K562 (cell line): Measurements from ENCODE around the gene CFAP97D1. TPM values are rescaled to one million over a fixed set of nuclear protein-coding genes. Genes with fewer than 3 reads are reported as not detected.

Experiments
- ATAC-seq: fragments of 200-7000 bp; cut with Tn5 transposase; 3 replicates; pipeline ENCODE4 v1.9.1; 2020; ENCODE audit warnings: moderate library complexity
- BruUV-seq: library from RNA; stranded (reverse); fragments of 400-500 nt; replicated peaks from 2 replicates; lab custom pipeline; 2021; lab: Mats Ljungman, UMichigan
- CTCF ChIA-PET: fragments of 300-600 bp; formaldehyde crosslinking; extraction: SDS; loops from one replicate; lab custom pipeline; 2021; ENCODE audit warnings: low intra/inter-chr PET ratio; lab: Yijun Ruan, JAX
- POLR2A ChIA-PET: fragments of 300-600, 350-650 bp; sonication (Branson Sonifier 250); formaldehyde crosslinking; extraction: SDS; loops from one replicate; lab custom pipeline; 2021; ENCODE audit warnings: antibody characterized with exemption, inconsistent platforms; lab: Yijun Ruan, JAX
- DNase-seq, 4 experiments: peaks; one replicate each; pipeline versions ENCODE4 v3.0.0 to v3.0.0-alpha.2; 2011 to 2018; ENCODE audit warnings: low spot score in 3 of 4, mixed read lengths in 3 of 4; ENCODE audit errors: extremely low read depth in 1 of 4
- FAIRE-seq: peaks from 2 replicates; lab custom pipeline; 2011; peaks lifted over from hg19 to GRCh38; lab: Jason Lieb, UNC
- H2AFZ ChIP-seq: 2 replicates; pipeline ENCODE4 v1.6.0; 2011; ENCODE audit warnings: low read depth, low read length, control low read depth, inconsistent platforms
- H3K27ac ChIP-seq: fragments of 200-600 bp; 3 replicates; pipeline ENCODE4 v1.8.0; 2011; ENCODE audit warnings: low read depth, mild to moderate bottlenecking, control low read depth, inconsistent platforms, low read length, moderate library complexity, mixed read lengths; ENCODE audit errors: extremely low read depth
- H3K27me3 ChIP-seq, 2 experiments: fragments of 300-600 bp in 1 of 2; 2 replicates in 1 of 2; 3 replicates in 1 of 2; pipeline versions ENCODE4 v1.6.0 to v1.8.0; 2011; ENCODE audit warnings: inconsistent platforms in 2 of 2, low read length in 2 of 2, mild to moderate bottlenecking in 1 of 2, mixed read lengths in 1 of 2, moderate library complexity in 1 of 2; ENCODE audit not compliant: control insufficient read depth in 2 of 2, insufficient read depth in 2 of 2
- H3K36me3 ChIP-seq: fragments of 300-600 bp; 3 replicates; pipeline ENCODE4 v1.8.0; 2011; ENCODE audit warnings: mild to moderate bottlenecking, low read length, inconsistent platforms; ENCODE audit not compliant: control insufficient read depth, insufficient read depth
- H3K4me1 ChIP-seq, 2 experiments: fragments of 200-600 bp in 1 of 2; replicated peaks in 1 of 2; 2 replicates in 1 of 2; 3 replicates in 1 of 2; pipeline versions ENCODE4 v1.5.1 to v1.8.0; 2011; ENCODE audit warnings: inconsistent platforms in 2 of 2, low read length in 2 of 2, mild to moderate bottlenecking in 1 of 2, mixed read lengths in 1 of 2, moderate library complexity in 1 of 2; ENCODE audit not compliant: control insufficient read depth in 2 of 2, insufficient read depth in 2 of 2
- H3K4me2 ChIP-seq: 2 replicates; pipeline ENCODE4 v1.6.1; 2011; ENCODE audit warnings: low read length, control low read depth, inconsistent platforms, mixed read lengths; ENCODE audit not compliant: insufficient read depth
- H3K4me3 ChIP-seq: fragments of 200-600 bp; sonication (generic), shearing (Covaris generic); 2 replicates; pipeline ENCODE4 v1.5.1; 2016; ENCODE audit warnings: control low read depth, inconsistent platforms
- H3K79me2 ChIP-seq: fragments of 200-600 bp; 3 replicates; pipeline ENCODE4 v1.8.0; 2011; ENCODE audit warnings: low read length, inconsistent platforms; ENCODE audit not compliant: control insufficient read depth, insufficient read depth
- H3K9ac ChIP-seq, 2 experiments: 2 replicates each; pipeline versions ENCODE4 v1.6.0 to v1.6.1; 2011; ENCODE audit warnings: low read depth in 2 of 2, low read length in 2 of 2, control low read depth in 1 of 2, inconsistent platforms in 1 of 2, mild to moderate bottlenecking in 1 of 2, mixed read lengths in 1 of 2; ENCODE audit not compliant: insufficient read depth in 1 of 2
- H3K9me1 ChIP-seq: one replicate; pipeline ENCODE4 v1.6.0; 2011; ENCODE audit warnings: inconsistent platforms, mild to moderate bottlenecking, low read length, moderate library complexity; ENCODE audit not compliant: control insufficient read depth, insufficient read depth
- H3K9me3 ChIP-seq: replicated peaks from 2 replicates; pipeline ENCODE4 v1.5.1; 2011; ENCODE audit warnings: low read depth, low read length, inconsistent platforms; ENCODE audit not compliant: control insufficient read depth, insufficient read depth
- H4K20me1 ChIP-seq: replicated peaks from 2 replicates; pipeline ENCODE4 v1.6.1; 2011; ENCODE audit warnings: low read length, inconsistent platforms, mixed read lengths; ENCODE audit not compliant: control insufficient read depth, insufficient read depth
- CTCF ChIP-seq, 3 experiments: IDR thresholded peaks in 2 of 3; conservative IDR thresholded peaks in 1 of 3; 2 replicates each; pipeline ENCODE4 v1.5.1; 2011 to 2012; ENCODE audit warnings: low read length in 3 of 3, mild to moderate bottlenecking in 3 of 3, control low read depth in 2 of 3, improper control_type of control experiment in 1 of 3, inconsistent platforms in 1 of 3, low read depth in 1 of 3, mixed read lengths in 1 of 3, moderate library complexity in 1 of 3; ENCODE audit not compliant: insufficient read depth in 2 of 3
- GABPA ChIP-seq: fragments of 200-800 bp; sonication (Bioruptor generic); conservative IDR thresholded peaks from 2 replicates; pipeline ENCODE4 v1.6.1; 2016; ENCODE audit warnings: low read depth, missing genetic modification characterization, missing compliant biosample characterization
- NRF1 ChIP-seq, 2 experiments: fragments of 450-650 bp; IDR thresholded peaks in 1 of 2; conservative IDR thresholded peaks in 1 of 2; 2 replicates each; pipeline ENCODE4 v1.6.1; 2014; ENCODE audit warnings: mild to moderate bottlenecking in 2 of 2
- RAD21 ChIP-seq, 2 experiments: fragments of 250-450 bp in 1 of 2; fragments of 450-650 bp in 1 of 2; sonication (Bioruptor Pico) in 1 of 2; formaldehyde crosslinking in 1 of 2; IDR thresholded peaks in 1 of 2; conservative IDR thresholded peaks in 1 of 2; 2 replicates each; pipeline versions ENCODE4 v1.4.0 to v1.8.0; 2020 to 2022; ENCODE audit warnings: mild to moderate bottlenecking in 2 of 2, moderate library complexity in 1 of 2
- TARDBP ChIP-seq: fragments of 450-650 bp; IDR thresholded peaks from 2 replicates; pipeline ENCODE4 v1.6.1; 2016
- ZFP91 ChIP-seq: sonication (generic); formaldehyde crosslinking; IDR thresholded peaks from 2 replicates; pipeline ENCODE4 v1.8.0; 2022; ENCODE audit warnings: mild to moderate bottlenecking, missing genetic modification reagents
- WGBS: fragments of 100-300 bp; shearing (Covaris generic); methylation state at CpG from one replicate; pipeline ENCODE4 v1.1.6; 2016; ENCODE audit warnings: low coverage, mixed read lengths; ENCODE audit not compliant: insufficient coverage; ENCODE audit errors: missing lambda C conversion rate; 5-methylcytosine and 5-hydroxymethylcytosine counted together
- in situ Hi-C: fragments of 300-500 bp; cut with MboI; formaldehyde crosslinking; loops from 4 replicates; pipeline ENCODE4 v1.15.0; 2018; ENCODE audit warnings: inconsistent platforms, mixed read lengths
- intact Hi-C: fragments of 100-400 bp; cut with micrococcal nuclease; formaldehyde crosslinking; loops from 2 replicates; pipeline ENCODE4 v1.14.2; 2022
- polyA plus RNA-seq, 8 experiments: library from polyadenylated mRNA; depleted of rRNA in 4 of 8; stranded (reverse) in 5 of 8; unstranded in 3 of 8; fragments of >200 nt; fragmentation: Nextera tagmentation in 2 of 8; fragmentation: Illumina TruSeq in 1 of 8; extraction: Ambion mirVana in 2 of 8; extraction: Trizol in 1 of 8; gene quantifications; 2 replicates each; pipeline versions ENCODE4 v1.2.1 to v1.2.3, GENCODE V29; 2011 to 2014; ENCODE audit warnings: inconsistent platforms in 1 of 8, missing spikeins in 1 of 8
- total RNA-seq, 7 experiments: library from RNA; depleted of rRNA in 6 of 7; stranded (reverse); fragments of >200 nt in 6 of 7; fragmentation: Illumina TruSeq in 2 of 7; extraction: Trizol in 2 of 7; gene quantifications; 2 replicates each; pipeline versions ENCODE4 v1.2.1 to v1.2.3, GENCODE V29; 2011 to 2021; ENCODE audit warnings: low replicate concordance in 1 of 7
- TF ChIP-seq, protein P1 (sequence below): fragments of 450-650 bp; IDR thresholded peaks from 2 replicates; pipeline ENCODE4 v1.6.1; 2018; ENCODE audit not compliant: partially characterized antibody

CFAP97D1 gene
- total and polyA plus RNA-seq, 9 of the 15 experiments (the other 6 are each of a cell fraction or from before 2014, with no cell fraction given), result not detected

DNA sequence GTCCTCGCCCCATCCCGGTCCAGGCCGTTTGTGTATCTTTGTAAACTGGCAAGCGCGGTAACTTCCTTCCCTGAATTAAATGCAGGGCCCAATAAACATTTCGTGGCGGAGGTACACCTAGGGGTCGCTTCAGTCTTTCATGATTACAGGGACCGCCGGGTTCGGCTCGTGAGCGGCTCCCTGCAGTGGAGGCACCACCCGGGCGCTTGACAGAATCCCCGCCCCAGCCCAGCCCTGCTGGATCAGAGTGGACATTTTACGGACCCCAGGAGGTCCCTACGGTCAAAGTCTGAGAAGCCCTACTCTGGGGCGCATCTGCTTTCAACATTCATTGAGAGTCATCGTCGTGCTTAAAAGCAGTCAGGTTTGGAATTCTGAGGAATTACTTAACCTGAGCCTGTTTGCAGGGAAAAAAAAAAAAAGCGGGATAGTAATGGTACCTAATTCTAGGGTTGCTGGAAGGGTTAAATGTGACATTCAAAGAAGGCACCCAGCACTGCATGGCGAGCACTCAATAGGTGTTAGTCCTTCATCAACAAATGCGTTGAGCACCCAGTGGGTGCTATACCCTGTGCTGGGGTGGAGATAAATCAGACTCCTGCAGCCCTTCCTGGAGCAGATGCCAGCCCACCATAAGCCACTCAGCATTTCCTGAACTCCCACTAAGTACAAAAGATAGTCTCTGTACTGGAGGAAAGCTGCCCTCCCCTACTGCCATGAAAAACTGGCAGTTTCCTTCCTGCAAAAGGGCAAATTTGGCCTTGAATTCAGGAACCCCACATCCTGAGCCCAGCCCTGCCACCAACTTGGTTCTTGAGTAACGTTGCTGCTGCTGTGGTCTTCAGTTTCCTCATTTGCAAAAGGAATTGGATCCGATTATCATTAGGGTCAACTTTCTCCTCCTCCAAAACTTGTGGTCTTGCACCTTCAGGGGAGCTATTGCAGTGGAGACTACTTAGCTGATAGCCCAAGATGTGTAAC is 800 bp upstream of the CFAP97D1 start:
- in situ Hi-C loops (no loop called here), intact Hi-C loops (loop anchor here (2.0 kb wide), 1 partner anchor 67 kb away; the partner anchor contains the start of gene CD300LG)
- DNase-seq (no peak), ATAC-seq (peak; percentile 66), FAIRE-seq (peak; percentile 23)
- WGBS, result 2% methylated on average over 25 of the region's 26 CpGs
- Histone ChIP-seq H3K27me3 (peaks cover 27 to 45% of the 10 kb centered on the region in 2 experiments), H3K79me2 (no peaks in the 10 kb centered on the region), H3K27ac (no peak overlapping the region), H3K4me3 (peak overlapping the region; percentile 73), H3K9ac (peak overlapping the region; percentile 54 to 95; a peak in 3 of 4 replicates), H3K4me1 (peaks cover 7 to 20% of the 10 kb centered on the region in 2 experiments; a peak in 4 of 5 replicates), H2AFZ (peak overlapping the region; percentile 95), H3K9me3 (no peaks in the 10 kb centered on the region), H3K36me3 (peaks cover 11% of the 10 kb centered on the region; the same call in 1 of the 3 replicates), H3K4me2 (peak overlapping the region; percentile 84), H4K20me1 (no peaks in the 10 kb centered on the region), H3K9me1 (peaks cover 3% of the 10 kb centered on the region)
- ChIA-PET CTCF (interaction anchor here (0.7 to 1.3 kb wide), 2 partner anchors 67 to 260 kb away, joined by 4 to 5 read pairs; no protein-coding TSS in a partner anchor), POLR2A (interaction anchor here (0.9 kb wide), 3 partner anchors 10 to 67 kb away, joined by 3 to 4 read pairs (median 3); no protein-coding TSS in a partner anchor)
- no TSS peak for BruUV-seq
- TF ChIP-seq NRF1 (conservative IDR thresholded peaks at IDR 0.05 in 1 of 2, IDR thresholded peaks at IDR 0.05 in 1 of 2) (0 out of 4 replicates have a peak, but pooled peaks of 1 of the 2 experiments have one; percentile 3), ZFP91 (CRISPR knock-in tag) (no peak), CTCF (IDR thresholded peaks at IDR 0.05 in 2 of 3, conservative IDR thresholded peaks at IDR 0.05 in 1 of 3; ENCODE audit: insufficient read depth in 2 of 3, low read depth in 1 of 3, low read length in 3 of 3) (peak in 2 of 3 experiments; percentile 22 to 36; a peak in 1 of 6 replicates), TARDBP (0 out of 2 replicates have a peak, but pooled peaks have one; percentile 55), GABPA (tag) (0 out of 2 replicates have a peak, but pooled peaks have one; percentile 3), RAD21 (CRISPR knock-in tag; conservative IDR thresholded peaks at IDR 0.05 in 1 of 2, IDR thresholded peaks at IDR 0.05 in 1 of 2) (0 out of 4 replicates have a peak, but pooled peaks of 1 of the 2 experiments have one; percentile 8)
- TF ChIP-seq, protein P1, sequence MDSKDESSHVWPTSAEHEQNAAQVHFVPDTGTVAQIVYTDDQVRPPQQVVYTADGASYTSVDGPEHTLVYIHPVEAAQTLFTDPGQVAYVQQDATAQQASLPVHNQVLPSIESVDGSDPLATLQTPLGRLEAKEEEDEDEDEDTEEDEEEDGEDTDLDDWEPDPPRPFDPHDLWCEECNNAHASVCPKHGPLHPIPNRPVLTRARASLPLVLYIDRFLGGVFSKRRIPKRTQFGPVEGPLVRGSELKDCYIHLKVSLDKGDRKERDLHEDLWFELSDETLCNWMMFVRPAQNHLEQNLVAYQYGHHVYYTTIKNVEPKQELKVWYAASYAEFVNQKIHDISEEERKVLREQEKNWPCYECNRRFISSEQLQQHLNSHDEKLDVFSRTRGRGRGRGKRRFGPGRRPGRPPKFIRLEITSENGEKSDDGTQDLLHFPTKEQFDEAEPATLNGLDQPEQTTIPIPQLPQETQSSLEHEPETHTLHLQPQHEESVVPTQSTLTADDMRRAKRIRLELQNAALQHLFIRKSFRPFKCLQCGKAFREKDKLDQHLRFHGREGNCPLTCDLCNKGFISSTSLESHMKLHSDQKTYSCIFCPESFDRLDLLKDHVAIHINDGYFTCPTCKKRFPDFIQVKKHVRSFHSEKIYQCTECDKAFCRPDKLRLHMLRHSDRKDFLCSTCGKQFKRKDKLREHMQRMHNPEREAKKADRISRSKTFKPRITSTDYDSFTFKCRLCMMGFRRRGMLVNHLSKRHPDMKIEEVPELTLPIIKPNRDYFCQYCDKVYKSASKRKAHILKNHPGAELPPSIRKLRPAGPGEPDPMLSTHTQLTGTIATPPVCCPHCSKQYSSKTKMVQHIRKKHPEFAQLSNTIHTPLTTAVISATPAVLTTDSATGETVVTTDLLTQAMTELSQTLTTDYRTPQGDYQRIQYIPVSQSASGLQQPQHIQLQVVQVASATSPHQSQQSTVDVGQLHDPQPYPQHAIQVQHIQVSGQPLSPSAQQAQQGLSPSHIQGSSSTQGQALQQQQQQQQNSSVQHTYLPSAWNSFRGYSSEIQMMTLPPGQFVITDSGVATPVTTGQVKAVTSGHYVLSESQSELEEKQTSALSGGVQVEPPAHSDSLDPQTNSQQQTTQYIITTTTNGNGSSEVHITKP, result peak; percentile 86
